Neutrophil (primary cell): Measurements from ENCODE around the gene IDS.
"Not testable (repeated sequence)": the region's sequence is repeated elsewhere in the genome, so short reads cannot be mapped to it uniquely, and the experiment has no call there.

ENCODE experiments used
- H3K27ac ChIP-seq: fragments of 200-600 bp; sonication (generic); 2 replicates; pipeline ENCODE4 v1.5.1; 2016; ENCODE audit warnings: mild to moderate bottlenecking, moderate library complexity
- H3K27me3 ChIP-seq: fragments of 200-600 bp; sonication (generic); 2 replicates; pipeline ENCODE4 v1.6.0; 2016; ENCODE audit warnings: mild to moderate bottlenecking
- H3K36me3 ChIP-seq: fragments of 200-600 bp; sonication (generic); 2 replicates; pipeline ENCODE4 v1.5.1; 2017
- H3K4me1 ChIP-seq, 2 experiments: fragments of 200-600 bp in 1 of 2; sonication (generic) in 1 of 2; 1 replicate in 1 of 2; 2 replicates in 1 of 2; pipeline versions ENCODE4 v1.5.1 to v1.6.1; 2013 to 2016; ENCODE audit warnings: low read depth in 1 of 2, low read length in 1 of 2, mild to moderate bottlenecking in 1 of 2, moderate library complexity in 1 of 2; ENCODE audit not compliant: control insufficient read depth in 1 of 2, insufficient read depth in 1 of 2
- H3K4me3 ChIP-seq, 2 experiments: fragments of 200-600 bp in 1 of 2; sonication (generic) in 1 of 2; 1 replicate in 1 of 2; 2 replicates in 1 of 2; pipeline ENCODE4 v1.5.1; 2013 to 2016; ENCODE audit warnings: low read depth in 1 of 2, low read length in 1 of 2, mild to moderate bottlenecking in 1 of 2, moderate library complexity in 1 of 2
- H3K9me3 ChIP-seq: fragments of 200-600 bp; sonication (generic); 2 replicates; pipeline ENCODE4 v1.5.1; 2016
- TF ChIP-seq, protein P1 (sequence below): fragments of 200-600 bp; sonication (generic); IDR thresholded peaks from 2 replicates; pipeline ENCODE4 v1.5.1; 2016; ENCODE audit warnings: antibody characterized with exemption

Gene IDS

DNA sequence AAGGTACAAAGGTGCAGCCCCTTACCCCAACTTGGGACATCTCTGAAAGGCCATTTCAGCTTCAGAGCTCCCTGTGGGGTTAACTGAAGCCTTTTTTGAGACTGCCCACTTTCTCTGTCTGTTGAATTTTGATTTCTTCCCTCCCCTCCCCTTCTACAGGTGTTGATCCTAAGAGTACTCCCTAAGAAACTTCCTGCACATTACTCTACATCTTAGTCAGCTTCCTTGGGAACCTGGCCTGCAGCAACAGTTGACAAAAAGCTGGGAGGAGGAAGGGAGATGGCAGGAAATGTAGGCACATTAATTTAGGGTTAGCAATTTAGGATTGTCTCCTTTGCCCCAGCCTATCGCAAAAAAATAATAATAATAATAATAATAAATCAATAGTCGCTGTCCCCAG lies 1.2 kb upstream of the IDS start:
- H3K9me3 ChIP-seq = no peaks in the 10 kb centered on the region
- peaks cover 12 to 24% of the 10 kb centered on the region in 2 experiments for H3K4me1 ChIP-seq
- TF ChIP-seq, protein P1, sequence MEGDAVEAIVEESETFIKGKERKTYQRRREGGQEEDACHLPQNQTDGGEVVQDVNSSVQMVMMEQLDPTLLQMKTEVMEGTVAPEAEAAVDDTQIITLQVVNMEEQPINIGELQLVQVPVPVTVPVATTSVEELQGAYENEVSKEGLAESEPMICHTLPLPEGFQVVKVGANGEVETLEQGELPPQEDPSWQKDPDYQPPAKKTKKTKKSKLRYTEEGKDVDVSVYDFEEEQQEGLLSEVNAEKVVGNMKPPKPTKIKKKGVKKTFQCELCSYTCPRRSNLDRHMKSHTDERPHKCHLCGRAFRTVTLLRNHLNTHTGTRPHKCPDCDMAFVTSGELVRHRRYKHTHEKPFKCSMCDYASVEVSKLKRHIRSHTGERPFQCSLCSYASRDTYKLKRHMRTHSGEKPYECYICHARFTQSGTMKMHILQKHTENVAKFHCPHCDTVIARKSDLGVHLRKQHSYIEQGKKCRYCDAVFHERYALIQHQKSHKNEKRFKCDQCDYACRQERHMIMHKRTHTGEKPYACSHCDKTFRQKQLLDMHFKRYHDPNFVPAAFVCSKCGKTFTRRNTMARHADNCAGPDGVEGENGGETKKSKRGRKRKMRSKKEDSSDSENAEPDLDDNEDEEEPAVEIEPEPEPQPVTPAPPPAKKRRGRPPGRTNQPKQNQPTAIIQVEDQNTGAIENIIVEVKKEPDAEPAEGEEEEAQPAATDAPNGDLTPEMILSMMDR = no peak
- H3K27me3 ChIP-seq = no peaks in the 10 kb centered on the region
- H3K36me3 ChIP-seq = peaks cover 17% of the 10 kb centered on the region
- H3K27ac ChIP-seq = no peak overlapping the region
- no peak overlapping the region for H3K4me3 ChIP-seq

DNA sequence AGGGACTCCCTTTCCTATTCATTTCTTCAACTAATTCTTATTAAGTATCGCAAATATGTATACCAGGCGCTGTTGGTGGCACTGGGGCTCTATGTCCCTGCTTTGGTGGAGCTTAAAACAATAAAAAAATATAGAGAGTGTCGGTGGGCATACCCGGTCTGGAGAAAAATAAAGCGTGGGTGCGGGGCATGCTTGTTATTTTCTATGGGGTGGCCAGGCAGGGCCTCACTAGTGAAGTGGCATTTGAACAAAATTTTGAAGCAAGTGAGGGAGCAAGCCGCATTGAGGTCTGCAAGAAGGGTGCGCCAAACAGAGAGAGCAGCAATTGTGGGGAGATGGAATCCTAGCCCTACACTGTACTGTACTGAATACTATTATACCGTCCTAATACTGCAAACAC lies 565 bp upstream of the IDS start:
- Histone ChIP-seq H3K36me3 (peaks cover 24% of the 10 kb centered on the region), H3K9me3 (no peaks in the 10 kb centered on the region), H3K4me3 (peak overlapping the region; percentile 72 to 83), H3K27me3 (no peaks in the 10 kb centered on the region), H3K27ac (peak overlapping the region; percentile 96), H3K4me1 (peaks cover 12 to 24% of the 10 kb centered on the region in 2 experiments)
- TF ChIP-seq, protein P1 = no peak

DNA sequence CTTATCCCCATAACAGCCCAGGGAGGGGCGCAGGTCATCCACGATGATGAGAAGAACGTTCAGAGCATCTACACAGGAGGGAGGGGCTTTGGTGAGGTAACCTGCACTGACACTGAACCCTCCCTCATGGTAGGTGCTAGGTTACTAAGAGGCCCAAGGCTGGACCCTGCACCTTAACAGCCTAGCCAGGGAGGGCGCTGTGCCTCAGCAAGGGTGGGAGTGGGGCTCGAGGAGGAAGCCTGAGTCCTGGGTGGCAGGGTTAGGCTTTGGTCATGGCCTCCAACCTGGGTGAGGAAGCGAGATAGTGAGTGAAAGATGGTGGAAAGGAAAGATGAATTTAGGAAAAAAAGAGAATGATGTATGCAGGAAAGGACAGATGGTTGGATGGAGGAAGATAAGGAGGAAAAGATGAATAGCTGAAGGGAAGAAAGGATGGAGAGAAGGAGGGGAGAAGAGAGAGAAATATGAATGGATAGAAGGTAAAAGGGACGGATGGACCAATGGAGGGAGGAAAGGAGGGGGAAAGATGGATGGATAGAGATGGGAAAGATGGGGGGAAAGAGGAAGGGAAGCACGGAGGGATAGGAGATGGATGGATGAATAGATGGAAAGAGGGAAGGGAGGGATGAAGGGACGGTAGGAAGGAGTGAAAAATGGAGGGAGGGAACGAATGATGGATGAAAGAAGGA lies 736 bp downstream of the IDS start:
- Histone ChIP-seq H3K4me3 (peak overlapping the region; percentile 72 to 83), H3K27ac (peak overlapping the region; percentile 96), H3K27me3 (no peaks in the 10 kb centered on the region), H3K36me3 (peaks cover 37% of the 10 kb centered on the region), H3K4me1 (peaks cover 12 to 24% of the 10 kb centered on the region in 2 experiments), H3K9me3 (no peaks in the 10 kb centered on the region)
- TF ChIP-seq, protein P1 = peak; percentile 66

DNA sequence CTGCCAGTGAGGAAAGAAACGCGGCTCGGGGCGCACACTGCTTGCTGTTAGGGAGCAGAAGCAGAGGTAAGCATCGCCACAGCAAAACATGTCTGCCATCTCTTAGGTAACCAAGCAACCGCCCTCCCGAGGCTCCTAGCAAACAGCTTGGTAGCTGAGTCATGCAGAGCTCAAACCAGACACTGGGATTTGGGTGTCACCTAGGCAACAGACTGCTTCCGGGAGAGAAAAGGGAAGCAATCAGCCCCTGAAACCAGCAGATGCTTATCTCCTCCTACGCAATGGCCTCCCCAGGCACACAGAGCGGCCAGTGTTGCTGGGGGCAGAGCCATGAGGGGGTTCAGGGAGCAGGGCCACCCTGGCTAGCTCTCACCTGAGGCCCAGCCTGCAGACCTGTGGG lies 1.7 kb downstream of the IDS start:
- not testable (repeated sequence) for H3K9me3 ChIP-seq, H3K27me3 ChIP-seq
- Histone ChIP-seq H3K27ac (peak overlapping the region; percentile 96), H3K4me1 (peaks cover 12 to 24% of the 10 kb centered on the region in 2 experiments), H3K4me3 (peak overlapping the region; percentile 72 to 83), H3K36me3 (peaks cover 46% of the 10 kb centered on the region)

DNA sequence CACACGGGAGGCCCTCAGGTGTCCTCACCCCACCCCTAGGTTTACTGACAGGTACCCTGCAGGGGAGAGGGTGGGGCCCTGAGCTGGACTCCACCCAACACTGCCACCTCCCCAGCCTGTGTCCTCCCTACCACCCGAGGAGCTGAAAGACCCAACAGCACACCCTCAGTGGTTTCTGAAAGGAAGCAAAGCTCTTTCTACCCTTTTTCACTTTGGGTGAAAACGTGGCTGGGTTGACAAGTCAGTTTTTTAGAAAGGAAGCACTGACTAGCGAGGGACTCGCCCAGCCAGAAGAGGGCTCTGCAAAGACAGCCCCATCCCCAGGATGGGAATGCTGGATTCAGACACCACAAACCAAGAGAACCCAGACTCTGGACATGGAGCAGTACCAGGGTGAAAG lies 2.2 kb downstream of the IDS start:
- Histone ChIP-seq H3K27ac (peak overlapping the region; percentile 96), H3K36me3 (peaks cover 51% of the 10 kb centered on the region), H3K4me1 (peaks cover 12 to 24% of the 10 kb centered on the region in 2 experiments), H3K4me3 (peak overlapping the region; percentile 12 to 35)
- not testable (repeated sequence) for H3K9me3 ChIP-seq, H3K27me3 ChIP-seq

DNA sequence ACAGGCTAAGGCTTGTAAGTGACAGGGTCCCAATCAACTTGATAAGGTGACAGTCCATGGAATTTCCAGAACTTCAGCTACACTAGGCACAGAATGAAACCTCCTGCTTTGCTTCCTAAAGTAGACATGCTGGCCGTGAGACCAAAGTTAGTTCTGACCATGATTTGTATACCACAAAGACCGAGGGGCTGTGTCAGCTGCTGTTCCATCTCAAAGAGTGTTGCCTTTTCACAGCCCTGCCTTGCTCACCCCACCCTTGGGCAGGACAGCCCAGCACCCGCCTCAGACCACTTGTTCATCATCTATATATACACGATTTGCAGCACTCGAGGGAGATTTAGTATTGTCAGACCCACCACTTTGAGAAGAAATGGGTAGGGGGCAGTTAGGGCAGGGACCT lies 5.3 kb downstream of the IDS start:
- Histone ChIP-seq H3K27ac (no peak overlapping the region), H3K27me3 (no peaks in the 10 kb centered on the region), H3K36me3 (peaks cover 83% of the 10 kb centered on the region), H3K4me1 (peaks cover 12 to 18% of the 10 kb centered on the region in 2 experiments), H3K9me3 (no peaks in the 10 kb centered on the region), H3K4me3 (no peak overlapping the region)
- TF ChIP-seq, protein P1 = no peak
